Measurements from ENCODE around the gene PEX10. TPM values are rescaled to one million over a fixed set of nuclear protein-coding genes. Genes with fewer than 3 reads are reported as not detected.

The PEX10 gene
- total and polyA plus RNA-seq, 2 of the 8 experiments (the other 6 are each of a cell fraction or from before 2014, with no cell fraction given): 24.3 to 26.9 TPM

DNA sequence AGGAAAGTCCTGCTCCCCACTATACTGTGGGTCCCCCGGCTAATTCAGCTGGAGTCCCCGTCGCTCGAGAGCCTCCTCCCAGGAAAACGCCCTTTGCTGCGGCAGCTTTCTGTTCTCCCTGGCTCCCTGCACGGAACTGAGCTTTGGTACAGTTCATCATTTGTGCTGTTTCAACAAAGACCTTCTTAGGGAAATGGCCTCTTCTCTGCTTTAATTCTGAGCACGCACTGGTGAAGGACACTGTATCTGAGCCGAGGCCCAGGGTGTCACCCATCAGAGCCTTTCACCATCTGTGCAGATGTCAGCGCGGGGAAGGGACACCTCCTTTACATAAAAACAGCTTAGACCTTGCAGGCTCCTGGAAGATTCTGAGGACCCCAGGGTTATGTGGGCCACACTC, 13.5 kb upstream of the PEX10 start:
- no peaks in the 10 kb centered on the region for H3K23me2 ChIP-seq (ENCODE audit: low read depth, low read length)
- CTCF ChIA-PET (ENCODE audit: partially characterized antibody): interaction anchor here (0.7 to 1.9 kb wide), 11 partner anchors 18 to 999 kb away, joined by 3 to 6 read pairs (median 4); partner anchors contain the start of gene FAAP20
- no peak overlapping the region for H3K14ac ChIP-seq (ENCODE audit: insufficient read length)
- H3K4ac ChIP-seq (replicated peaks; ENCODE audit: insufficient read length, low read depth, low read length): no peak overlapping the region
- DNase-seq (ENCODE audit: low read depth in 1 of 2, low spot score in 2 of 2) (no peak), FAIRE-seq (no peak)
- no peak overlapping the region for H2BK12ac ChIP-seq (ENCODE audit: low read depth, low read length)
- no peak overlapping the region for H3K4me3 ChIP-seq (ENCODE audit: extremely low read depth in 1 of 4, insufficient read depth in 2 of 4, low read depth in 3 of 4, low read length in 4 of 4)
- H4K5ac ChIP-seq (ENCODE audit: insufficient read length, low read depth, low read length): no peak overlapping the region
- H2AK5ac ChIP-seq (ENCODE audit: low read depth, low read length): no peak overlapping the region
- no peaks in the 10 kb centered on the region for H3K79me1 ChIP-seq (ENCODE audit: low read depth, low read length)
- no peak overlapping the region for H2BK20ac ChIP-seq (ENCODE audit: low read length)
- H4K20me1 ChIP-seq (replicated peaks in 1 of 2; ENCODE audit: control insufficient read depth in 1 of 2, insufficient read depth in 2 of 2, low read length in 2 of 2): no peaks in the 10 kb centered on the region
- no peak overlapping the region for H3K23ac ChIP-seq (ENCODE audit: insufficient read length)
- H3K18ac ChIP-seq (ENCODE audit: extremely low read depth, low read length): no peak overlapping the region
- no peak overlapping the region for H3K4me2 ChIP-seq (ENCODE audit: insufficient read depth in 1 of 2, low read depth in 2 of 2, low read length in 2 of 2)
- H3K56ac ChIP-seq (replicated peaks; ENCODE audit: insufficient read length, low read depth, low read length): no peak overlapping the region
- no peak for TF ChIP-seq SP1 (IDR thresholded peaks at IDR 0.05; ENCODE audit: low read depth, low read length)
- TF ChIP-seq POLR2A (IDR thresholded peaks at IDR 0.05; ENCODE audit: control extremely low read depth in 1 of 2, low read depth in 2 of 2, low read length in 2 of 2): no peak
- no peak for TF ChIP-seq CBX8 (IDR thresholded peaks at IDR 0.05; ENCODE audit: borderline replicate concordance, low read depth, low read length)
- TF ChIP-seq, protein P1, sequence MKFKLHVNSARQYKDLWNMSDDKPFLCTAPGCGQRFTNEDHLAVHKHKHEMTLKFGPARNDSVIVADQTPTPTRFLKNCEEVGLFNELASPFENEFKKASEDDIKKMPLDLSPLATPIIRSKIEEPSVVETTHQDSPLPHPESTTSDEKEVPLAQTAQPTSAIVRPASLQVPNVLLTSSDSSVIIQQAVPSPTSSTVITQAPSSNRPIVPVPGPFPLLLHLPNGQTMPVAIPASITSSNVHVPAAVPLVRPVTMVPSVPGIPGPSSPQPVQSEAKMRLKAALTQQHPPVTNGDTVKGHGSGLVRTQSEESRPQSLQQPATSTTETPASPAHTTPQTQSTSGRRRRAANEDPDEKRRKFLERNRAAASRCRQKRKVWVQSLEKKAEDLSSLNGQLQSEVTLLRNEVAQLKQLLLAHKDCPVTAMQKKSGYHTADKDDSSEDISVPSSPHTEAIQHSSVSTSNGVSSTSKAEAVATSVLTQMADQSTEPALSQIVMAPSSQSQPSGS (IDR thresholded peaks at IDR 0.05; ENCODE audit: low read length): no peak
- TF ChIP-seq BACH1 (IDR thresholded peaks at IDR 0.05; ENCODE audit: low read length): no peak
- TF ChIP-seq SAP30 (IDR thresholded peaks at IDR 0.05; ENCODE audit: insufficient read depth, insufficient replicate concordance, low read length): no peak
- no peak for TF ChIP-seq GABPA (IDR thresholded peaks at IDR 0.05; ENCODE audit: borderline replicate concordance, insufficient read depth, low read length)
- TF ChIP-seq POU5F1 (IDR thresholded peaks at IDR 0.05; ENCODE audit: low read depth, low read length): no peak
- no peak for TF ChIP-seq HDAC2 (IDR thresholded peaks at IDR 0.05; ENCODE audit: borderline replicate concordance in 1 of 2, low read depth in 2 of 2, low read length in 2 of 2)
- H3K9me3 ChIP-seq (ENCODE audit: insufficient read depth in 2 of 2, low read depth in 1 of 2, low read length in 1 of 2): peaks cover 11 to 27% of the 10 kb centered on the region in 2 experiments; a peak in 3 of 4 replicates
- H3K27me3 ChIP-seq (replicated peaks in 1 of 4; ENCODE audit: control insufficient read depth in 3 of 4, extremely low read depth in 1 of 4, insufficient read depth in 3 of 4, low read length in 3 of 4): 0 out of 7 replicates have a peak, but pooled peaks cover 0 to 2% (median 0%) of the 10 kb centered on the region in 4 experiments
- POLR2A ChIA-PET (ENCODE audit: partially characterized antibody): interaction anchor here (0.7 kb wide), 1 partner anchor 1110 kb away, joined by 3 read pairs; no protein-coding TSS in a partner anchor
- no peak overlapping the region for H2BK15ac ChIP-seq (ENCODE audit: low read length)
- H2BK120ac ChIP-seq (replicated peaks; ENCODE audit: low read depth, low read length): no peak overlapping the region
- no peak overlapping the region for H4K91ac ChIP-seq (replicated peaks; ENCODE audit: insufficient read length, low read length)
- no peak overlapping the region for H2BK5ac ChIP-seq (ENCODE audit: low read depth, low read length)
- no peaks in the 10 kb centered on the region for H3K4me1 ChIP-seq (replicated peaks in 1 of 4; ENCODE audit: control insufficient read depth in 3 of 4, insufficient read depth in 4 of 4, low read length in 3 of 4)
- H3K27ac ChIP-seq (ENCODE audit: low read depth, low read length): no peak overlapping the region
- no peaks in the 10 kb centered on the region for H3K79me2 ChIP-seq (ENCODE audit: control insufficient read depth in 1 of 2, insufficient read depth in 2 of 2, low read length in 2 of 2)
- H3K9ac ChIP-seq (replicated peaks in 1 of 4; ENCODE audit: extremely low read depth in 1 of 4, low read depth in 3 of 4, low read length in 3 of 4): no peak overlapping the region
- no peaks in the 10 kb centered on the region for H3K36me3 ChIP-seq (ENCODE audit: control insufficient read depth in 2 of 4, insufficient read depth in 4 of 4, low read length in 3 of 4)
- H2AFZ ChIP-seq (ENCODE audit: low read length): no peak overlapping the region
- WGBS, 2 experiments (ENCODE audit: extremely low coverage in 1 of 2, insufficient coverage in 1 of 2, insufficient read length in 1 of 2, insufficient replicate concordance in 2 of 2, low coverage in 1 of 2, low lambda C conversion rate in 2 of 2, missing lambda C conversion rate in 1 of 2): 83% methylated on average over 11 of the region's 11 CpGs; no CpG with 5 or more reads in 1 of the 2 experiments
- H4K8ac ChIP-seq (ENCODE audit: extremely low read depth, insufficient read depth, low read length): no peak overlapping the region

Measured in H1 (cell line).